HepG2 (cell line): ENCODE measurements around the gene OR2V2. TPM values are rescaled to one million over a fixed set of nuclear protein-coding genes. Genes with fewer than 3 reads are reported as not detected.

ENCODE experiments used
- GTF2F1 ChIP-seq: fragments of 150-350 bp; IDR thresholded peaks from 2 replicates; pipeline ENCODE4 v1.6.1; 2014; ENCODE audit warnings: low read length
- GZF1 ChIP-seq: sonication (generic); formaldehyde crosslinking; IDR thresholded peaks from 2 replicates; pipeline ENCODE4 v1.5.1; 2020; ENCODE audit warnings: mild to moderate bottlenecking, missing genetic modification reagents
- SRY ChIP-seq: sonication (generic); formaldehyde crosslinking; IDR thresholded peaks from 2 replicates; pipeline ENCODE4 v1.8.0; 2022; ENCODE audit warnings: mild to moderate bottlenecking, missing genetic modification reagents
- YEATS2 ChIP-seq: sonication (generic); formaldehyde crosslinking; IDR thresholded peaks from 2 replicates; pipeline ENCODE4 v1.4.0; 2020; ENCODE audit warnings: missing genetic modification reagents, borderline replicate concordance
- ZBTB7B ChIP-seq: sonication (generic); formaldehyde crosslinking; IDR thresholded peaks from 2 replicates; pipeline ENCODE4 v1.4.0; 2020; ENCODE audit warnings: missing genetic modification reagents
- ZFAT ChIP-seq: sonication (generic); formaldehyde crosslinking; conservative IDR thresholded peaks from 2 replicates; pipeline ENCODE4 v1.8.1; 2023; ENCODE audit warnings: missing genetic modification reagents, inconsistent platforms
- ZMAT5 ChIP-seq: sonication (generic); formaldehyde crosslinking; IDR thresholded peaks from 2 replicates; pipeline ENCODE4 v1.5.0; 2020; ENCODE audit warnings: mild to moderate bottlenecking, low read depth, missing genetic modification reagents, borderline replicate concordance
- ZNF138 ChIP-seq: sonication (generic); formaldehyde crosslinking; IDR thresholded peaks from 2 replicates; pipeline ENCODE4 v1.5.0; 2020; ENCODE audit warnings: mild to moderate bottlenecking, low read depth, missing genetic modification reagents
- ZNF329 ChIP-seq: sonication (generic); formaldehyde crosslinking; IDR thresholded peaks from 2 replicates; pipeline ENCODE4 v1.9.0; 2021; ENCODE audit warnings: low read depth, mild to moderate bottlenecking, missing genetic modification reagents
- ZNF441 ChIP-seq: sonication (generic); formaldehyde crosslinking; IDR thresholded peaks from 2 replicates; pipeline ENCODE4 v1.7.0; 2021; ENCODE audit warnings: missing genetic modification reagents, borderline replicate concordance
- ZNF556 ChIP-seq: sonication (generic); formaldehyde crosslinking; IDR thresholded peaks from 2 replicates; pipeline ENCODE4 v1.4.0; 2020; ENCODE audit warnings: mild to moderate bottlenecking, missing genetic modification reagents, borderline replicate concordance
- polyA plus RNA-seq, 8 experiments: library from polyadenylated mRNA; depleted of rRNA in 3 of 8; stranded (reverse) in 7 of 8; unstranded in 1 of 8; fragments of >200 nt; fragmentation: Illumina TruSeq in 4 of 8; extraction: Trizol in 4 of 8; gene quantifications; 2 replicates each; pipeline versions ENCODE4 v1.2.1 to v1.2.3, GENCODE V29; 2011 to 2016; ENCODE audit warnings: low read depth in 4 of 8, missing spikeins in 1 of 8, mixed read lengths in 1 of 8; ENCODE audit not compliant: insufficient read depth in 1 of 8
- total RNA-seq, 5 experiments: library from RNA; depleted of rRNA; stranded (reverse); fragments of >200 nt; fragmentation: Illumina TruSeq; extraction: Trizol; gene quantifications; 2 replicates each; pipeline ENCODE4 v1.2.3, GENCODE V29; 2016; ENCODE audit warnings: low read depth in 1 of 5
- TF ChIP-seq, protein P1 (sequence below): sonication (generic); formaldehyde crosslinking; IDR thresholded peaks from 2 replicates; pipeline ENCODE4 v1.5.1; 2020; ENCODE audit warnings: missing genetic modification reagents, mild to moderate bottlenecking, borderline replicate concordance
- TF ChIP-seq, protein P2 (sequence below): sonication (generic); formaldehyde crosslinking; IDR thresholded peaks from 2 replicates; pipeline ENCODE4 v1.4.0; 2020; ENCODE audit warnings: missing genetic modification reagents, borderline replicate concordance
- TF ChIP-seq, protein P3 (sequence below): sonication (generic); formaldehyde crosslinking; IDR thresholded peaks from 2 replicates; pipeline ENCODE4 v1.5.1; 2020; ENCODE audit warnings: mild to moderate bottlenecking, missing genetic modification reagents

Gene OR2V2
- total and polyA plus RNA-seq, 2 of the 13 experiments (the other 11 are each of a cell fraction or from before 2014, with no cell fraction given) = not detected

DNA sequence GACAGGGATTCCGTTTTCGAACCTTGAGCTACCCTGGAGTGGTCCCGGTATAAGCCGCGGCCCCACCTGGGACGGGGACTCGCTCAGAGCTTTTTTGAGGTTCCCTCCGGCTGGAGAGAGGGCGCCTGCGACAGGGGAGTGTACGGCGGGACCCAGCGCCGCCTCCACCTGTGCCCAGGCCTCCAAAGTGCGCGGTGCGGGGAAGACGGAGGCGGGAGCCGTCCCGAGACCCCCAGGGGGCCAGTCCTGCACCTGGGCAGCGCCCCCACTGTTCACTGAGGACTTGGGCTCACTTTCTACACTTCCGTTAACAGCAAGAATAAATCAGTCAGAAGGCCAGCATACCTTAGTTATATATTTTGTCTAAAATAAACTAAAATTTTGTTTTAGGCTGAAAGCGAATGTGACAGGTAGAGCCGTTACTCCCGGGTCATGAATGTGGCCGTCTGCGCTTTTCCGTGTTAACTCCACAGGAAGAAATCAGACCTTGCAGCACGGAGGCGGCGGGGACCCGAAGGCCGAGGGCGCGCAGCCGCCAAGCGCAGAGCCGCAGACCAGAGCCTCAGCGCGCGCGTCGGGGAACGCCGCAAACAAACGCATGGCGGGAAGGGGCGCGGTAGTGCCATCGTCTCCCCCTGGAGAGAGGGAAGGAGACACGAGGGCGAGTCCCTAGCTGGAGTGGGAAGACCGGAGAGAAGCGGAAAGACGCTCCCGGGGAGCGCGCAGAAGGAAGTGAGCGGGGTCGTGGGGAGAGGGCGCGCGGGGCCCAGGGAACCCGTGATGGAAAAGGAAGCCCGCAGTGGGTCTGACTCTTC lies 43.5 kb downstream of the OR2V2 start (continued):
- TF ChIP-seq GTF2F1 = no peak
- 0 out of 2 replicates have a peak, but pooled peaks have one; percentile 45 for TF ChIP-seq SRY (CRISPR knock-in tag)
- no peak for TF ChIP-seq ZNF556 (CRISPR knock-in tag)
- 0 out of 2 replicates have a peak, but pooled peaks have one; percentile 19 for TF ChIP-seq ZNF441
- 0 out of 2 replicates have a peak, but pooled peaks have one; percentile 32 for TF ChIP-seq YEATS2 (CRISPR knock-in tag)
- TF ChIP-seq, protein P1, sequence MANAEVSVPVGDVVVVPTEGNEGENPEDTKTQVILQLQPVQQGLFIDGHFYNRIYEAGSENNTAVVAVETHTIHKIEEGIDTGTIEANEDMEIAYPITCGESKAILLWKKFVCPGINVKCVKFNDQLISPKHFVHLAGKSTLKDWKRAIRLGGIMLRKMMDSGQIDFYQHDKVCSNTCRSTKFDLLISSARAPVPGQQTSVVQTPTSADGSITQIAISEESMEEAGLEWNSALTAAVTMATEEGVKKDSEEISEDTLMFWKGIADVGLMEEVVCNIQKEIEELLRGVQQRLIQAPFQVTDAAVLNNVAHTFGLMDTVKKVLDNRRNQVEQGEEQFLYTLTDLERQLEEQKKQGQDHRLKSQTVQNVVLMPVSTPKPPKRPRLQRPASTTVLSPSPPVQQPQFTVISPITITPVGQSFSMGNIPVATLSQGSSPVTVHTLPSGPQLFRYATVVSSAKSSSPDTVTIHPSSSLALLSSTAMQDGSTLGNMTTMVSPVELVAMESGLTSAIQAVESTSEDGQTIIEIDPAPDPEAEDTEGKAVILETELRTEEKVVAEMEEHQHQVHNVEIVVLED = no peak
- TF ChIP-seq, protein P2, sequence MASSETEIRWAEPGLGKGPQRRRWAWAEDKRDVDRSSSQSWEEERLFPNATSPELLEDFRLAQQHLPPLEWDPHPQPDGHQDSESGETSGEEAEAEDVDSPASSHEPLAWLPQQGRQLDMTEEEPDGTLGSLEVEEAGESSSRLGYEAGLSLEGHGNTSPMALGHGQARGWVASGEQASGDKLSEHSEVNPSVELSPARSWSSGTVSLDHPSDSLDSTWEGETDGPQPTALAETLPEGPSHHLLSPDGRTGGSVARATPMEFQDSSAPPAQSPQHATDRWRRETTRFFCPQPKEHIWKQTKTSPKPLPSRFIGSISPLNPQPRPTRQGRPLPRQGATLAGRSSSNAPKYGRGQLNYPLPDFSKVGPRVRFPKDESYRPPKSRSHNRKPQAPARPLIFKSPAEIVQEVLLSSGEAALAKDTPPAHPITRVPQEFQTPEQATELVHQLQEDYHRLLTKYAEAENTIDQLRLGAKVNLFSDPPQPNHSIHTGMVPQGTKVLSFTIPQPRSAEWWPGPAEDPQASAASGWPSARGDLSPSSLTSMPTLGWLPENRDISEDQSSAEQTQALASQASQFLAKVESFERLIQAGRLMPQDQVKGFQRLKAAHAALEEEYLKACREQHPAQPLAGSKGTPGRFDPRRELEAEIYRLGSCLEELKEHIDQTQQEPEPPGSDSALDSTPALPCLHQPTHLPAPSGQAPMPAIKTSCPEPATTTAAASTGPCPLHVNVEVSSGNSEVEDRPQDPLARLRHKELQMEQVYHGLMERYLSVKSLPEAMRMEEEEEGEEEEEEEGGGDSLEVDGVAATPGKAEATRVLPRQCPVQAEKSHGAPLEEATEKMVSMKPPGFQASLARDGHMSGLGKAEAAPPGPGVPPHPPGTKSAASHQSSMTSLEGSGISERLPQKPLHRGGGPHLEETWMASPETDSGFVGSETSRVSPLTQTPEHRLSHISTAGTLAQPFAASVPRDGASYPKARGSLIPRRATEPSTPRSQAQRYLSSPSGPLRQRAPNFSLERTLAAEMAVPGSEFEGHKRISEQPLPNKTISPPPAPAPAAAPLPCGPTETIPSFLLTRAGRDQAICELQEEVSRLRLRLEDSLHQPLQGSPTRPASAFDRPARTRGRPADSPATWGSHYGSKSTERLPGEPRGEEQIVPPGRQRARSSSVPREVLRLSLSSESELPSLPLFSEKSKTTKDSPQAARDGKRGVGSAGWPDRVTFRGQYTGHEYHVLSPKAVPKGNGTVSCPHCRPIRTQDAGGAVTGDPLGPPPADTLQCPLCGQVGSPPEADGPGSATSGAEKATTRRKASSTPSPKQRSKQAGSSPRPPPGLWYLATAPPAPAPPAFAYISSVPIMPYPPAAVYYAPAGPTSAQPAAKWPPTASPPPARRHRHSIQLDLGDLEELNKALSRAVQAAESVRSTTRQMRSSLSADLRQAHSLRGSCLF (CRISPR knock-in tag) = no peak
- TF ChIP-seq, protein P3, sequence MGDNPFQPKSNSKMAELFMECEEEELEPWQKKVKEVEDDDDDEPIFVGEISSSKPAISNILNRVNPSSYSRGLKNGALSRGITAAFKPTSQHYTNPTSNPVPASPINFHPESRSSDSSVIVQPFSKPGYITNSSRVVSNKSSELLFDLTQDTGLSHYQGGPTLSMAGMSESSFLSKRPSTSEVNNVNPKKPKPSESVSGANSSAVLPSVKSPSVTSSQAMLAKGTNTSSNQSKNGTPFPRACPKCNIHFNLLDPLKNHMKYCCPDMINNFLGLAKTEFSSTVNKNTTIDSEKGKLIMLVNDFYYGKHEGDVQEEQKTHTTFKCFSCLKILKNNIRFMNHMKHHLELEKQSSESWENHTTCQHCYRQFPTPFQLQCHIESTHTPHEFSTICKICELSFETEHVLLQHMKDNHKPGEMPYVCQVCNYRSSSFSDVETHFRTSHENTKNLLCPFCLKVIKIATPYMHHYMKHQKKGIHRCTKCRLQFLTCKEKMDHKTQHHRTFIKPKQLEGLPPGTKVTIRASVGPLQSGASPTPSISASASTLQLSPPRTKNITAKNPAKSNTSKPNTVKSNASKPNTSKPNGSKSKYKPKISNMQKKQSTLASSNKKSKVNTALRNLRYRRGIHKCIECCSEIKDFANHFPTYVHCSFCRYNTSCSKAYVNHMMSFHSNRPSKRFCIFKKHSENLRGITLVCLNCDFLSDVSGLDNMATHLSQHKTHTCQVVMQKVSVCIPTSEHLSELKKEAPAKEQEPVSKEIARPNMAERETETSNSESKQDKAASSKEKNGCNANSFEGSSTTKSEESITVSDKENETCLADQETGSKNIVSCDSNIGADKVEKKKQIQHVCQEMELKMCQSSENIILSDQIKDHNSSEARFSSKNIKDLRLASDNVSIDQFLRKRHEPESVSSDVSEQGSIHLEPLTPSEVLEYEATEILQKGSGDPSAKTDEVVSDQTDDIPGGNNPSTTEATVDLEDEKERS (CRISPR knock-in tag) = no peak; the same call in 1 of the 2 replicates
- peak; percentile 89 for TF ChIP-seq ZBTB7B (CRISPR knock-in tag)
- no peak for TF ChIP-seq GZF1
- 0 out of 2 replicates have a peak, but pooled peaks have one; percentile 85 for TF ChIP-seq ZNF138
- TF ChIP-seq ZNF329 (CRISPR knock-in tag) = no peak
- peak; percentile 79; the same call in 1 of the 2 replicates for TF ChIP-seq ZFAT (CRISPR knock-in tag)
- TF ChIP-seq ZMAT5 = no peak
